Effector CD8-positive, alpha-beta T cell (primary cell): ENCODE measurements around the gene CAND2.
"Not testable (repeated sequence)": the region's sequence is repeated elsewhere in the genome, so short reads cannot be mapped to it uniquely, and the experiment has no call there.

Experiments used
- DNase-seq: peaks from one replicate; lab custom pipeline; 2025; lab: John Stamatoyannopoulos, UW

Gene CAND2

DNA sequence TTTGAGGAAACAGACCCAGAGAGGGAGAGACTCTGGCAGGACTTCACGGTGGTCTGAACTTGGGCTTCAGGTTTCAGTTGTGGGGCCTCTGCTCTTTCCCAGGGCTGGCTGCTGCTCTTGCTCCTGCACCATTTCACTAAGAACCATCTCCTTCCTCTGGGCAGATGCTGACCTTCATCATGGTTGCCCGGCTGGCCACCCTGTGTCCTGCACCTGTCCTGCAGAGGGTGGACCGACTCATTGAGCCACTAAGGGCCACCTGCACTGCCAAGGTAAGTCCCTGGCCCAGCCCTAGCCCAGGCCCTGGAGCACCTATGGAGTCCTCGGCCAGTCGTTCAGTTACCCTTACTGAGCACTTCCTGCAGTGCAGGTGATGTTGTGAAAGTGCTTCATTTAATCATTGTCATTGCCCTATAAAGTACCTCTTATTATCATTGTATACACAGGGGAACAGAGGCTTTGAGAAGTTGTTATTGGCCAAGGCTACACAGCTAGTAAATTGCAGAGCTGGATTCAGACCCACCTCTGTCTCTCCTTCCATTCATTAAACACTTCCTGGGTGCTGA lies 34.9 kb downstream of the CAND2 start:
- DNase-seq = no peak

- no peak for DNase-seq
Observed at GRCh38 chr3:12832350-12833221, 36.1 kb downstream of the CAND2 start.

DNA sequence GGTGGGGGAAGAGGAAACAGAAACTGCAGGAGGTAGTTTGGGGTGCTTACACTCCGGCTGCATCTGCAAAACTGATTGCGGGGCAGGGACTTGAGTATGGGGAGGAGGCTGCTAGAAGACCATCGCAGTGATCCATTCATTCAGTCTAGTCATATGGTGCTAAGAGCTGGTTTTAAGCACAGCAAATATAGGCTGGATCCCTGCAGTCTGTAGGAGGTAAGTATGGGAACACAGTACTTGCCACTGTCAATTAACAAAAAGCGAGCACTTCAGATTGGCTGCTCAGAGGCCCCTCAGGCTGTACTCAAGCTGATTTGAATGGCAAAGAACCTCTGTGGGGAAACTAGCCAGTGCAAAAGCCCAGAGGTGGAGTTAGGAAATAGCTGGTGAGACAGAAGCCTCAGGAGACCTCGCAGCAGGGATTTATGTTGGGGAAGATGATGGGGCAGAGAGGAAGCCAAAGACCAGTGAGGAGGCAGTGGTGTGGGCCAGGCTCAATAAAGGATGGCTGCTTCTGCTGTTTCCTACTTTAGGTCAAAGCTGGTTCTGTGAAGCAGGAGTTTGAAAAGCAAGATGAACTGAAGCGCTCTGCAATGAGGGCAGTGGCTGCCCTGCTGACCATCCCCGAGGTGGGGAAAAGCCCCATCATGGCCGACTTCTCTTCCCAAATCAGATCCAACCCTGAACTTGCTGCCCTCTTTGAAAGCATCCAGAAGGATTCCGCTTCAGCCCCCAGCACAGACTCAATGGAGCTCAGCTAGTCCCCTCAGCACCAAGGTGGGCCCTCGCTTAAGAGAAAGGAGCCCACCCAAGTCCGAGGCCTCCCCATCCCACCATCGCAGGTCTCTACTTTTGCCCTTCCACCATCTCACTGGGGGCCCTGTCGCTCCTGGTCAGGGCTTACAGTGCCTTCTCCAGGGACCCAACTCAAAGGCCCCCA lies 37.0 kb downstream of the CAND2 start:
- no peak for DNase-seq

DNA sequence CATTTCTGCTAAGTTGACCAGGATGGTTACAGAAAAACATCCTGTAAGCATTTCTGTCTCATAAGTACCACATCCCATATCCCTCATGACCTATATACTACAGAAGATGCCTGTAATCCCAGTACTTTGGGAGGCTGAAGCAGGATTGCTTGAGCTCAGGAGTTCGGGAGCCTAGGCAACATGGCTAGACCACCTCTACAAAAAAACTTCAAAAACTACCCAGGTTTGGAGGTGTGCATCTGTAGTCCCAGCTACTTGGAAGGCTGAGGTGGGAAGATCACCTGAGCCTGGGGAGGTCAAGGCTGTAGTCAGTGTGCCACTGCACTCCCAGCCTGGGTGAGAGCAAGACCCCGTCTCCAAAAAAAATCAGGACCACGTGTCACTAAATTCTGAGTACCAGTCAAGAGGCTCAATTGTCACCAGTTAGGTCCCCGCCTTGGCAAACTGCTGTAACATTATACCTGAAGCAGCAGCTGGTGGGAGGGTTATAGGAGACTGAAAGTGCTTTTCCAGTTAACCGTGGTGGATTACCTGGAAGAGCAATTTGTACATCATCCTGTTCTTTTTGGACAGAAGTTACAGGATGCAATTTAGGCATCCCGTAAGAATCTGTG lies 38.7 kb downstream of the CAND2 start:
- DNase-seq = no peak

DNA sequence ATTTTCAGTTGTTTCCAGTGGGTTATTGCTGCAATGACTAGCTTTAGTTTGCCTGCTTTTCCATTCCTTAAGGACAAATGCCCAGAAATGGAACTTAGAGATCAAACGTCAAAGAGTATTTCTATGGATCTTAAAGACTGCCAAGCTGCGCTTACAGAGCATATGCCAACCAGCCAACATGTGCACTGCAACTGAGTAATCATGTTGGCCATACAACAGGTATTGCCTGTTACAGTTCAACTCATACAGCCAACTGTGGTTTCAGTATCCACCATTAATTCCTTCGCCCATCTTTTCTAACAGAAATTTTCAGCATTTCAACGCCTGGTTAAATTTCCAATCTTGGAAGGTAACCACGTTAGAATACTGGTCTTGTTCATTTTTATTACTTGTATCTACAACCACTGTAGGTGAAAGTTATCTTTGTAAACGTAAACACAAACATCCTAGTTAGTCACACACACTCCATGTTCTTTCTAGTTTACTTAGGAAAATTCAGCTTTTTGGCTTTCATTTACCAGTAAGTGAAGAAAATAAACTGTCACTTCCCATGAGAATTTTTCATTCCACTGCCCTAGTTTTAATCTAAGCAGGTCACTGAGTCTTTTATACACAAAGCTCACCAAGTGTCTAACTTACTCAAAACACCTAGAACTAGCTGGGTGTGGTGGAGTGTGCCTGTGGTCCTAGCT lies 41.0 kb downstream of the CAND2 start:
- no peak for DNase-seq

DNA sequence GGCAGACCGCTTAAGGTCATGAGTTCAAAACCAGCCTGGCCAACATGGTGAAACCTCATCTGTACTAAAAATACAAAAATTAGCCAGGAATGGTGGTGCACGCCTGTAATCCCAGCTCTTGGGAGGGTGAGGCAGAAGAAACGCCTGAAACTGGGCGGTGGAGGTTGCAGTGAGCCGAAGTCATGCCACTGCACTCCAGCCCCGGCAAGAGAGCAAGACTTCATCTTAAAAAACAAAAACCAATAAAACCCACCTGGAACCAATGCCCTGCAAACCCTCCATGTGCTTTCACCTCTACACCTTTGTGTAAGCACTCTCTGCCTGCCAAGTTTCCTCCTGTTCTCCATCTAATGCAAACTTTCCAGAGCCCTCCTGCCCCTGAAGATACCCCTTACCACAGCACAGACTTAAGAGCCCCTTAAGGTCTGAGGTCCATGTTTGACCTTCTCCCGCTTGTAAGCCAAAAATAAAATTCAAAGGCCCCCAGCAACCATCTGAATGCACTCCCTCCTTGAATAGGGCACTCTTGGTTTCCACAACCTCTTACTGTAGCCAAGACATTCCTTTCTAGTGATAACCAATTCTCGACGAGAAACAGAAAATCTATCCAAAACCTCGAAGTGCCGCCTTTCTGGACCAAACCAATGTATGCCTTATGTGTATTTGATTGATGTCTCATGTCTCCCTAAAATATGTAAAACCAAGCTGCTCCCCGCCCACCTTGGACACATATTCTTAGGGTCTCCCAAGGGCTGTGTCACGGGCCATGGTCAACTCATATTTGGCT lies 41.9 kb downstream of the CAND2 start:
- DNase-seq = no peak

DNA sequence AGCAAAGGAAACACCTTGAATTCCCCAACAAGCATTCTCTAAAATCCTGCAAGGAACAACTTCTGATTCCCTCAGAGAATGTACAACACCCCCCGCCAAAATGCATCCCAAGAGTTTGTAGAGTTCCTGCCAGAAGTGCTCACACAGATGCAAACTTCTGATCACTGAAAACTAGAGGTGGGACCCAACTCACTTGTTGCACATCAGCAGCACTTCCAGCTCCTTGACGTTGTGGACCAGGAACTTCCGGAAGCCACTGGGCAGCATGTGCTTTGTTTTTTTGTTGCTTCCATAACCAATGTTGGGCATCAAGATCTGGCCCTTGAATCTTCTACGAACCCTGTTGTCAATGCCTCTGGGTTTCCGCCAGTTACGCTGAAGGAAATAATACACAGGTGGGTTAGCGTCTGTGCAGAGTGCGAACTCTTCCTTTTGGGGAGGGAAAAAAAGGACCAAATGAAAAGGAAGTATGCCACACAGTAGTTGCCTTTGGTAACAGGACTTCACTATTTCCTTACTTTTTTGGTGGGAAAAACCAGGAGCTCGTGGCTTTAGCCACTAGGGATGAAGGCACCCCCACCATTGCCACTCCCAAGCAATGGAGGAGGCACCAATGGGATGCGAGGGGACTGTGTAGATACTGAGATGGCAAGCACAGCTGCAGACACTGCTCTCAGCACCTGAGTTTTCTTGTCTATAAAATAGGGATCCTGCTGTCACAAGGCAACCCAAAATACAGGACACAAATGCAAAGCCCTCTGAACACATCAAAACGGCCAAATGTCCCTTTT lies 42.9 kb downstream of the CAND2 start:
- no peak for DNase-seq

GRCh38 chr3:12840148-12840547 lies 43.7 kb downstream of the CAND2 start:
- not testable (repeated sequence) for DNase-seq

- DNase-seq = peak; percentile 24
Observed at GRCh38 chr3:12840591-12841148, 44.2 kb downstream of the CAND2 start.

DNA sequence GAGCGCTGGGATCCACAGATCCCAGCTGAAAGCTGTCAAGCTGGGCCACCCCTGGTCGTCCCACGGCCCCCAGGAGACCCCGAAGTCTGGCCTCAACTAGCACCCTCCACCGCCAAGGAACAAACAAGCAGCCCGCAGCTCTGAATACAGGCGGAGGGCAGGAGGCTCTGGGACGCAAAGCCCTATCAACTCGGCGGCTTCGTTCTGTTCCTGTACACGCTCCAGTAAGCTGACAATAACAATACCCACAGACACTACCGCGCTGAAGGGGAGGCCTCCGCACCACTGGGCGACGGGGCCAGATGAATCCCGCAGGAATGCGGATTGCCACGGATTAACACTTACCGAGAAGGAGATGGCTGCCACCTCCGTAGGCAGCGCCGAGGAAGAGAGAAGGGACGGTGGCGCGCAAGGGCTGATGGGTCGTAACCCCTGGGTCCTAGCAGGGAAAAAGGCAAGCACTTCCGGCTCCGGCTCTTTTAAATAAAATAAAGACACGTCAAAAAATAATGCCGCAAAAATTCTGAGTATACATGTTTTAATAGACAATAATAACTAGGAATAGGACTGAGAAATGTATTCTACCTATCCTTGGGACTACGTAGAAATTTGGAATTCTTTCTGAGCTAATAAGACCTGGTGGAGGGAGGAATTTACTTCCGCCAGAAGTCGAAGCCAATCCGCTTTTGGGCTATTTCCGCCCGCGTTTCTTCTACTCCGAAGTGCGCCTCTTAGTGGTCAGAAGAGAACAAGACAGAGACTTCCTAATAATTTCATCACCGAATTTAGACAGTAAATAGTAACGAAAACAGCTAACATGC lies 44.9 kb downstream of the CAND2 start, which contains the start of gene RPL32:
Gene RPL32, minus strand, starts transcription at position 417 of the 821 bp plus-strand sequence. CDS start 1,328 bp downstream, outside the sequence.
- DNase-seq = peak; percentile 75

GRCh38 chr3:12841970-12842328 lies 45.5 kb downstream of the CAND2 start:
- no peak for DNase-seq

DNA sequence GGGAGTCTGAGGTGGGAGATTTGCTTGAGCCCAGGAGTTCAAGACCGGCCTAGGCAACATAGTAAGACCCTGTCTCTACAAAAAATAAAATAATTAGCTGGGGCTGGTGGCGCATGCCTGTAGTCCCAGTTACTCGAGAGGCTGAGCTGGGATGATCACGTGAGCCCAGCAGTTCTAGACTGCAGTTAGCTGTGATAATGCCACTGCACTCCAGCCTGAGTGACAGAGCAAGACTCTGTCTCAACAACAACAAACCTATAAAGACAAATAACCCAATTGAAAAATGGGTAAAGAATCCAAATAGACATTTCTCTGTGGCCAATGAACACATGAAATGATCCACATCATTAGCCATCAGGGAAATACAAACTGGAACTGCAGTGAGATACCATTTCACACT lies 46.0 kb downstream of the CAND2 start:
- no peak for DNase-seq

DNA sequence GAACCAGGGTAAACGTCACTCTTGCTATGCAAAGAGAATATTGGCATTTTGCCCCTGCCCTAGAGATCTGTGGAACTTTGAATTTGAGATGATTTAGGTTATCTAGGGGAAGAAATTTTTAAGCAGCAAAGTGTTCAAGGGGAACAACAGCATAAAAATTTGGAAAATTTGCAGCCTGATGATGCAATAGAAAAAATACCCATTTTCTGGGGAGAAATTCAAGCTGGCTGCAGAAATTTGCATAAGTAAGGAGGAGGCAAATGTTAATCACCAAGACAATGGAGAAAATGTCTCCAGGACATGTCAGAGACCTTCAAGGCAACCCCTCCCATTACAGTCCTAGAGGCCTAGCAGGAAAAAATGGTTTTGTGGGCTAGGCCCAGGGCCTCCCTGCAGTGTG lies 49.3 kb downstream of the CAND2 start:
- DNase-seq = no peak

GRCh38 chr3:12852201-12852600 lies 55.7 kb downstream of the CAND2 start:
- DNase-seq = no peak

DNA sequence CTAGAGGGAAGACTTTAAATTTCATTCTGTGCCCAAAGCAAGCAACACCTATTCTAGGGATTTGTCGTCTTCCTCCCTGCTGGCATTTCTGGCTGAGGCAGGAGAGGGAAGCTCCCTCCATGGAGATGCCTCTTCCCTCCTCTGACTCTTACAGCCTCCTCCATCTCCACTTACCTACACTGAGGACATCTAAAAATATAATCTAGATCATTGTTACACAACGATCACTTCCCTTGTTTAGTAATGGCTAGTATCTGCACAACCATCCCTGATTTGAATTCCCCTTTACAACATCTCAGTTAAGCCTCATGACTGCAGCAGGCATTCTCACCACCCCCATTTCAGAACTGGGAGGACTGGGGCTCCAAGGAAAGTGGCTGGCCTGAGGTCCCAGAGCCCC lies 57.4 kb downstream of the CAND2 start:
- not testable (repeated sequence) for DNase-seq

GRCh38 chr3:12854565-12854964 lies 58.1 kb downstream of the CAND2 start:
- no peak for DNase-seq

DNA sequence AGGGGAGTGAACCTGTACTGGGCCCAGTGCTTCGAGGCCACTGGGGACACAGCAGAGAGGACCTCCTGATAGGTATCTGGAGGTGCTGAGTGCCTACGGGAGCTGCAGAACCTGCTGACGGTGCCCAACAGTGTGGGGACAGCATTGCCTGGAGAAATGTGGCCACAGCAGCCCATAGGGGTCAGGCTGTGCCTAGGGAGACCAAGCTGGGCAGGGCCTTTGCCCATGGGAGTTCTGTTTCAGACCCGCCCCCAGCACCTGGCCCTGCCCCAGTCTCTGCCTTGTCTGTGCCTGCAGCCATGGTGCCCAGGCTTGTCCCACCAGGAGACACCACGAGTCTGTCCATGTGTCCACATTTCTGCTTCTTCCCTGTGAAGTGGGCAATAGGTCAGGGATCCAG lies 60.1 kb downstream of the CAND2 start:
- DNase-seq = no peak

DNA sequence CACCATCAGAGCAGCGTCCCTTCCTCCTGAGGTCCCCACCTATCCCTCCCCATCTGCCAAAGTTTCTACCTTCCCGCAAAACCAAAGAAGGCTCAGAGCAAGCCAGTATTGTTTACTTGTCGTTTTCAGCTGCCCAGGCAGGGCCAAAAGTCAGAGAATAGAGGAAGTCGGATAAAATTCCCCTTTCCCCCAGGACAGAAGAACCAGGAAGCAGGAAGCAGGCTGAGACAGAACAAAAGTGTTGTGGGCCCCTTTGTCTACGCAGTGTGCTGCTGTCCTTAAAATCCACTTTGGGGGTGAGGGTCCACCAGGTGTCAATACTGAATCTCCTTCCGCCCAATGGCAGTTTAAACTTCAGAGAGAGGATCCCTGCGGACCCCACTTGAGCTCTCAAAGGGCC lies 63.4 kb downstream of the CAND2 start:
- no peak for DNase-seq

GRCh38 chr3:12861611-12862010 lies 65.1 kb downstream of the CAND2 start:
- no peak for DNase-seq
